Activated CD8-positive, alpha-beta T cell treated with anti-CD3 and anti-CD28 coated beads for 36 hours (primary cell): Measurements from ENCODE around the gene CORO7. TPM values are rescaled to one million over a fixed set of nuclear protein-coding genes. Genes with fewer than 3 reads are reported as not detected.
A peak's percentile ranks its signal among the peaks of the same experiment; 100 is the strongest.

Source experiments
- ATAC-seq: fragments of 200-7000 bp; cut with Tn5 transposase; one replicate; pipeline ENCODE4 v1.10.0; 2021; ENCODE audit warnings: mild to moderate bottlenecking, moderate library complexity
- CTCF ChIA-PET: fragments of 350-600 bp; sonication (Branson Sonifier 250); formaldehyde crosslinking; loops from one replicate; lab custom pipeline; 2021; ENCODE audit warnings: antibody characterized with exemption; lab: Charles Lee
- POLR2A ChIA-PET: fragments of 350-600 bp; sonication (Branson Sonifier 250); formaldehyde crosslinking; loops from one replicate; lab custom pipeline; 2021; ENCODE audit warnings: antibody characterized with exemption; lab: Charles Lee
- DNase-seq: peaks from one replicate; pipeline ENCODE4 v3.0.0-alpha.2; 2020
- H3K27ac Mint-ChIP-seq: one replicate; pipeline ENCODE4 v1.8.0; 2021; ENCODE audit warnings: mild to moderate bottlenecking, mixed read lengths
- H3K27me3 Mint-ChIP-seq: one replicate; pipeline ENCODE4 v1.8.0; 2021; ENCODE audit warnings: mixed read lengths
- H3K36me3 Mint-ChIP-seq: one replicate; pipeline ENCODE4 v1.8.0; 2021; ENCODE audit warnings: low read depth, mixed read lengths
- H3K4me1 Mint-ChIP-seq: one replicate; pipeline ENCODE4 v1.8.0; 2021; ENCODE audit warnings: low read depth, mixed read lengths
- H3K4me3 Mint-ChIP-seq: one replicate; pipeline ENCODE4 v1.8.0; 2021; ENCODE audit warnings: mild to moderate bottlenecking, moderate library complexity, mixed read lengths
- H3K9me3 Mint-ChIP-seq: one replicate; pipeline ENCODE4 v1.8.0; 2021; ENCODE audit warnings: mixed read lengths
- intact Hi-C: fragments of 100-400 bp; cut with micrococcal nuclease; formaldehyde crosslinking; loops from one replicate; pipeline ENCODE4 v1.10.0; 2022
- total RNA-seq, 2 experiments: library from RNA; stranded (reverse); gene quantifications; one replicate each; pipeline ENCODE4 v1.2.3, GENCODE V29; 2021
- TF ChIP-seq, protein P1 (sequence below): fragments of 200-600 bp; IDR thresholded peaks from one replicate; pipeline ENCODE4 v1.8.0; 2022; ENCODE audit warnings: antibody characterized with exemption, mild to moderate bottlenecking

CORO7 gene
- total RNA-seq, 2 experiments from 2014 or later: 73.3 to 76.6 TPM

- intact Hi-C loops: no loop called here
- Mint-ChIP-seq H3K4me3 (no peak overlapping the region), H3K27me3 (no peaks in the 10 kb centered on the region), H3K9me3 (no peaks in the 10 kb centered on the region), H3K36me3 (peaks cover 50% of the 10 kb centered on the region), H3K4me1 (peaks cover 23% of the 10 kb centered on the region), H3K27ac (peak overlapping the region; percentile 43)
- ChIA-PET CTCF (interaction anchor here (1.4 kb wide), 1 partner anchor 32 kb away, joined by 5 read pairs; no protein-coding TSS in a partner anchor), POLR2A (interaction anchor here (1.0 to 1.5 kb wide), 3 partner anchors 9 to 24 kb away, joined by 3 to 4 read pairs (median 4); no protein-coding TSS in a partner anchor)
- ATAC-seq (no peak), DNase-seq (no peak)
- TF ChIP-seq, protein P1, sequence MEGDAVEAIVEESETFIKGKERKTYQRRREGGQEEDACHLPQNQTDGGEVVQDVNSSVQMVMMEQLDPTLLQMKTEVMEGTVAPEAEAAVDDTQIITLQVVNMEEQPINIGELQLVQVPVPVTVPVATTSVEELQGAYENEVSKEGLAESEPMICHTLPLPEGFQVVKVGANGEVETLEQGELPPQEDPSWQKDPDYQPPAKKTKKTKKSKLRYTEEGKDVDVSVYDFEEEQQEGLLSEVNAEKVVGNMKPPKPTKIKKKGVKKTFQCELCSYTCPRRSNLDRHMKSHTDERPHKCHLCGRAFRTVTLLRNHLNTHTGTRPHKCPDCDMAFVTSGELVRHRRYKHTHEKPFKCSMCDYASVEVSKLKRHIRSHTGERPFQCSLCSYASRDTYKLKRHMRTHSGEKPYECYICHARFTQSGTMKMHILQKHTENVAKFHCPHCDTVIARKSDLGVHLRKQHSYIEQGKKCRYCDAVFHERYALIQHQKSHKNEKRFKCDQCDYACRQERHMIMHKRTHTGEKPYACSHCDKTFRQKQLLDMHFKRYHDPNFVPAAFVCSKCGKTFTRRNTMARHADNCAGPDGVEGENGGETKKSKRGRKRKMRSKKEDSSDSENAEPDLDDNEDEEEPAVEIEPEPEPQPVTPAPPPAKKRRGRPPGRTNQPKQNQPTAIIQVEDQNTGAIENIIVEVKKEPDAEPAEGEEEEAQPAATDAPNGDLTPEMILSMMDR: no peak
Measured at GRCh38 chr16:4435337-4436067, 19.1 kb upstream of the CORO7 start.

- no peak for ATAC-seq
- TF ChIP-seq, protein P1: no peak
- H3K27me3 Mint-ChIP-seq: no peaks in the 10 kb centered on the region
- intact Hi-C loops: no loop called here
- no peak overlapping the region for H3K27ac Mint-ChIP-seq
- H3K9me3 Mint-ChIP-seq: no peaks in the 10 kb centered on the region
- H3K36me3 Mint-ChIP-seq: peaks cover 46% of the 10 kb centered on the region
- POLR2A ChIA-PET: interaction anchor here (1.0 kb wide), 2 partner anchors 8 to 25 kb away, joined by 3 to 4 read pairs; no protein-coding TSS in a partner anchor
- CTCF ChIA-PET: no interaction called here
- no peak overlapping the region for H3K4me3 Mint-ChIP-seq
- DNase-seq: no peak
- H3K4me1 Mint-ChIP-seq: peaks cover 26% of the 10 kb centered on the region
Measured at GRCh38 chr16:4433914-4434787, 17.8 kb upstream of the CORO7 start.

DNA sequence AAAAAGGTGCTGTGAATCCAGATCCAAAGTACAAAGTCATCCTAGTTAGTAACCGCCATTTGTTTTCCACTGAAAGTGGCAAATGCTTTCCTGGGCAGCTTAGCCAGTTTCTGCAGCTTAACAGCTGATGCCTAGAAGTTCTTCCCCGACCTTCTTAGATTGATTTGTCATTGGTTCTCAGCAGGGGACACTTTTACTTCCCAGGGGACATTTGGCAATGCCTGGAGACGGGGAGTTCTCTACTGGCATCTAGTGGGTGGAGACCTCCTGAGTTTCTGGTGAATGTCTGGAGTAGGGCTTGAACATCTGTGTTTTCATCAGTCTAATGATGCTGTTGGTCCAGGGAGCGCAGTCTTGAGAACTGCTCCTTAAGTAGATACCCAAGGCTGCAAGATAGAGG lies 16.8 kb upstream of the CORO7 start:
- H3K27ac Mint-ChIP-seq: peak overlapping the region; percentile 12
- ATAC-seq: no peak
- no peaks in the 10 kb centered on the region for H3K9me3 Mint-ChIP-seq
- no peak for DNase-seq
- ChIA-PET CTCF (no interaction called here), POLR2A (no interaction called here)
- H3K36me3 Mint-ChIP-seq: peaks cover 46% of the 10 kb centered on the region
- H3K27me3 Mint-ChIP-seq: no peaks in the 10 kb centered on the region
- intact Hi-C loops: no loop called here
- H3K4me1 Mint-ChIP-seq: peaks cover 30% of the 10 kb centered on the region
- TF ChIP-seq, protein P1: no peak
- no peak overlapping the region for H3K4me3 Mint-ChIP-seq

DNA sequence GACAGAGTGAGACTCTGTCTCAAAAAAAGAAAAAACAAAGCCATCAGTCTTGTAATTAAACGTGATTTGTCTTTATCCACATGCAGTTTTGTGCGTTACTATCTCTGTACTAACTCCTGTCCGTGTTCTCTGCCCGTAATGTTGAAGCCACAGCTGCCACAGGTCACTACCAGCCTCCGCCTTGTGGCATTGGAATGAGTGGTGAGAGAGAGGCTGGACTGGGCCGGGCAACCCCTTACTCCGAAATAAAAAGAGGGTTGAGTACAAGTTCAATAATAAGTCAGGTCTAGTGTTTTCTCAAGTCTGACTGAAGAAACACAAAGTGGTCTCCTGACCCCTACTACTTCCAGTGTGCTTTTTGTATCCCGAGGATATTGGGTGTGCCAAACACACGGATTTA lies 14.6 kb upstream of the CORO7 start:
- Mint-ChIP-seq H3K36me3 (peaks cover 53% of the 10 kb centered on the region), H3K27ac (peak overlapping the region; percentile 36)

More for the DNA sequence above, 14.6 kb upstream of the CORO7 start:
- ATAC-seq (no peak), DNase-seq (no peak)
- ChIA-PET POLR2A (no interaction called here), CTCF (no interaction called here)
- Mint-ChIP-seq H3K27me3 (no peaks in the 10 kb centered on the region), H3K4me1 (peaks cover 44% of the 10 kb centered on the region), H3K4me3 (no peak overlapping the region), H3K9me3 (no peaks in the 10 kb centered on the region)
- TF ChIP-seq, protein P1: no peak
- intact Hi-C loops: no loop called here
